GM21737 (cell line): ENCODE measurements around the gene TMEM187.

Experiments
- ATAC-seq: cut with Tn5 transposase; IDR thresholded peaks from one replicate; pipeline ENCODE4 v1.9.1; 2021; ENCODE audit warnings: mild to moderate bottlenecking, moderate library complexity; ENCODE audit not compliant: unreplicated experiment

The TMEM187 gene

GRCh38 chrX:153953892-153954557, 18.5 kb upstream of the TMEM187 start:
- ATAC-seq, result no peak

- no peak for ATAC-seq
Measured at GRCh38 chrX:153954558-153955227, 17.9 kb upstream of the TMEM187 start.

- no peak for ATAC-seq
Measured at GRCh38 chrX:153955228-153955732, 17.3 kb upstream of the TMEM187 start.

- ATAC-seq, result no peak
Measured at GRCh38 chrX:153956044-153956907, 16.3 kb upstream of the TMEM187 start.

GRCh38 chrX:153957224-153957623, 15.3 kb upstream of the TMEM187 start:
- ATAC-seq, result no peak

- ATAC-seq, result no peak
Measured at GRCh38 chrX:153958605-153959004, 13.9 kb upstream of the TMEM187 start.

- ATAC-seq, result no peak
Measured at GRCh38 chrX:153959649-153960048, 12.9 kb upstream of the TMEM187 start.

GRCh38 chrX:153960077-153960476, 12.5 kb upstream of the TMEM187 start:
- no peak for ATAC-seq

- ATAC-seq, result no peak
Measured at GRCh38 chrX:153960786-153961185, 11.8 kb upstream of the TMEM187 start.

GRCh38 chrX:153961292-153961691, 11.3 kb upstream of the TMEM187 start:
- ATAC-seq, result no peak

- no peak for ATAC-seq
Measured at GRCh38 chrX:153963546-153963945, 9.0 kb upstream of the TMEM187 start.

GRCh38 chrX:153964105-153964504, 8.4 kb upstream of the TMEM187 start:
- ATAC-seq, result no peak

GRCh38 chrX:153965406-153965805, 7.1 kb upstream of the TMEM187 start:
- no peak for ATAC-seq

GRCh38 chrX:153966283-153966688, 6.3 kb upstream of the TMEM187 start:
- ATAC-seq, result no peak

- ATAC-seq, result no peak
Measured at GRCh38 chrX:153966841-153967535, 5.6 kb upstream of the TMEM187 start.

- ATAC-seq, result no peak
Measured at GRCh38 chrX:153967536-153968224, 4.9 kb upstream of the TMEM187 start.

- ATAC-seq, result no peak
Measured at GRCh38 chrX:153968255-153968654, 4.3 kb upstream of the TMEM187 start.

- no peak for ATAC-seq
Measured at GRCh38 chrX:153968754-153969124, 3.8 kb upstream of the TMEM187 start.

GRCh38 chrX:153969125-153969903, 3.2 kb upstream of the TMEM187 start:
- no peak for ATAC-seq
